ENCODE results near the gene PSRC1.

The PSRC1 gene

GRCh38 chr1:109264379-109264755 is 18.6 kb downstream of the PSRC1 start:
- CTCF ChIA-PET: interaction anchor here (0.7 to 2.2 kb wide), 7 partner anchors 10 to 268 kb away, joined by 3 to 12 read pairs (median 6); partner anchors contain the start of genes CELSR2 and SORT1
- TF ChIP-seq ZNF384 (IDR thresholded peaks at IDR 0.05): no peak
- no peak for TF ChIP-seq NFRKB (IDR thresholded peaks at IDR 0.05)
- no peak for TF ChIP-seq HDGF (IDR thresholded peaks at IDR 0.05; ENCODE audit: borderline replicate concordance)
- TF ChIP-seq BHLHE40 (IDR thresholded peaks at IDR 0.05; ENCODE audit: borderline replicate concordance): no peak
- no peak for TF ChIP-seq TARDBP (IDR thresholded peaks at IDR 0.05)
- no peak for TF ChIP-seq SUZ12 (IDR thresholded peaks at IDR 0.05)
- TF ChIP-seq ELF4 (IDR thresholded peaks at IDR 0.05): no peak
- no peak for TF ChIP-seq PKNOX1 (IDR thresholded peaks at IDR 0.05)
- TF ChIP-seq LEF1 (IDR thresholded peaks at IDR 0.05; ENCODE audit: borderline replicate concordance): no peak
- TF ChIP-seq L3MBTL2 (conservative IDR thresholded peaks at IDR 0.05): no peak
- no peak for TF ChIP-seq FOXM1 (IDR thresholded peaks at IDR 0.05; ENCODE audit: borderline replicate concordance)
- no peak for TF ChIP-seq FOXK2 (IDR thresholded peaks at IDR 0.05)
- no peak for TF ChIP-seq CTBP1 (IDR thresholded peaks at IDR 0.05; ENCODE audit: borderline replicate concordance)
- TF ChIP-seq FOXA1 (IDR thresholded peaks at IDR 0.05): no peak
- no peak for TF ChIP-seq ARNT (IDR thresholded peaks at IDR 0.05)
- POLR2A ChIA-PET: interaction anchor here (1.0 to 1.2 kb wide), 2 partner anchors 51 to 134 kb away, joined by 3 read pairs; partner anchors contain the start of genes SARS1 and SORT1

GRCh38 chr1:109263597-109264378 is 19.2 kb downstream of the PSRC1 start:
- no peak for TF ChIP-seq ELF4 (IDR thresholded peaks at IDR 0.05)
- TF ChIP-seq FOXA1 (IDR thresholded peaks at IDR 0.05): no peak
- no peak for TF ChIP-seq HDGF (IDR thresholded peaks at IDR 0.05; ENCODE audit: borderline replicate concordance)
- peak; percentile 23; the same call in 1 of the 2 replicates for TF ChIP-seq ARNT (IDR thresholded peaks at IDR 0.05)
- TF ChIP-seq PKNOX1 (IDR thresholded peaks at IDR 0.05): no peak
- peak; percentile 63 for TF ChIP-seq L3MBTL2 (conservative IDR thresholded peaks at IDR 0.05)
- TF ChIP-seq SP1 (IDR thresholded peaks at IDR 0.05): no peak
- DNase-seq (ENCODE audit: extremely low spot score): peak; percentile 88
- ChIA-PET POLR2A (interaction anchor here (1.2 kb wide), 1 partner anchor 50 kb away, joined by 3 read pairs; the partner anchor contains the start of gene SARS1), CTCF (interaction anchor here (0.7 to 2.2 kb wide), 7 partner anchors 10 to 269 kb away, joined by 3 to 12 read pairs (median 6); partner anchors contain the start of genes CELSR2 and SORT1)

More at GRCh38 chr1:109264379-109264755, 18.6 kb downstream of the PSRC1 start:
- DNase-seq (ENCODE audit: extremely low spot score): no peak

- POLR2A ChIA-PET: interaction anchor here (0.7 kb wide), 2 partner anchors 49 to 135 kb away, joined by 3 read pairs; partner anchors contain the start of gene SARS1
- DNase-seq (ENCODE audit: extremely low spot score): no peak
- no peak for TF ChIP-seq FOXA1 (IDR thresholded peaks at IDR 0.05)
- no peak for TF ChIP-seq HDGF (IDR thresholded peaks at IDR 0.05; ENCODE audit: borderline replicate concordance)
- TF ChIP-seq PKNOX1 (IDR thresholded peaks at IDR 0.05): no peak
- no peak for TF ChIP-seq CTBP1 (IDR thresholded peaks at IDR 0.05; ENCODE audit: borderline replicate concordance)
- no peak for TF ChIP-seq SUZ12 (IDR thresholded peaks at IDR 0.05)
- TF ChIP-seq NFRKB (IDR thresholded peaks at IDR 0.05): no peak
- TF ChIP-seq LEF1 (IDR thresholded peaks at IDR 0.05; ENCODE audit: borderline replicate concordance): no peak
- no peak for TF ChIP-seq SP1 (IDR thresholded peaks at IDR 0.05)
- no peak for TF ChIP-seq L3MBTL2 (conservative IDR thresholded peaks at IDR 0.05)
- no peak for TF ChIP-seq ELF4 (IDR thresholded peaks at IDR 0.05)
- CTCF ChIA-PET: interaction anchor here (0.7 to 2.2 kb wide), 3 partner anchors 9 to 135 kb away, joined by 3 to 12 read pairs (median 6); partner anchors contain the start of gene SORT1
These were observed 19.7 kb downstream of the PSRC1 start for GRCh38 chr1:109263234-109263596.

GRCh38 chr1:109262231-109263055 is 20.5 kb downstream of the PSRC1 start:
- ChIA-PET CTCF (interaction anchor here (0.7 to 1.1 kb wide), 2 partner anchors 23 to 136 kb away, joined by 3 to 6 read pairs; partner anchors contain the start of gene SORT1), POLR2A (interaction anchor here (0.7 kb wide), 2 partner anchors 48 to 136 kb away, joined by 3 read pairs; partner anchors contain the start of gene SARS1)
- TF ChIP-seq ARNT (IDR thresholded peaks at IDR 0.05) (no peak), LEF1 (IDR thresholded peaks at IDR 0.05; ENCODE audit: borderline replicate concordance) (no peak), PKNOX1 (IDR thresholded peaks at IDR 0.05) (no peak)
- DNase-seq (ENCODE audit: extremely low spot score): no peak

- TF ChIP-seq ZNF384 (IDR thresholded peaks at IDR 0.05): no peak
- TF ChIP-seq ELF4 (IDR thresholded peaks at IDR 0.05): no peak
- TF ChIP-seq FOXK2 (IDR thresholded peaks at IDR 0.05): no peak
- no peak for TF ChIP-seq LEF1 (IDR thresholded peaks at IDR 0.05; ENCODE audit: borderline replicate concordance)
- no peak for TF ChIP-seq FOXA1 (IDR thresholded peaks at IDR 0.05)
- no peak for TF ChIP-seq SP1 (IDR thresholded peaks at IDR 0.05)
- no peak for TF ChIP-seq ARNT (IDR thresholded peaks at IDR 0.05)
- TF ChIP-seq FOXM1 (IDR thresholded peaks at IDR 0.05; ENCODE audit: borderline replicate concordance): no peak
- no peak for TF ChIP-seq BHLHE40 (IDR thresholded peaks at IDR 0.05; ENCODE audit: borderline replicate concordance)
- no peak for TF ChIP-seq HDGF (IDR thresholded peaks at IDR 0.05; ENCODE audit: borderline replicate concordance)
- TF ChIP-seq SUZ12 (IDR thresholded peaks at IDR 0.05): no peak
- no peak for TF ChIP-seq PKNOX1 (IDR thresholded peaks at IDR 0.05)
- no peak for TF ChIP-seq NFRKB (IDR thresholded peaks at IDR 0.05)
- no peak for TF ChIP-seq CTBP1 (IDR thresholded peaks at IDR 0.05; ENCODE audit: borderline replicate concordance)
- TF ChIP-seq L3MBTL2 (conservative IDR thresholded peaks at IDR 0.05): no peak
- TF ChIP-seq TARDBP (IDR thresholded peaks at IDR 0.05): no peak
- ChIA-PET POLR2A (interaction anchor here (0.7 kb wide), 1 partner anchor 15 kb away, joined by 3 read pairs; no protein-coding TSS in a partner anchor), CTCF (no interaction called here)
- DNase-seq (ENCODE audit: extremely low spot score): no peak
These were observed 21.4 kb downstream of the PSRC1 start for GRCh38 chr1:109261578-109261977.

Data from HEK293T (cell line).